Kidney glomerular epithelial cell (primary cell): Measurements from ENCODE around the gene XIRP1.

ENCODE experiments used
- DNase-seq: peaks from one replicate; lab custom pipeline; 2025; lab: John Stamatoyannopoulos, UW

The XIRP1 gene

DNA sequence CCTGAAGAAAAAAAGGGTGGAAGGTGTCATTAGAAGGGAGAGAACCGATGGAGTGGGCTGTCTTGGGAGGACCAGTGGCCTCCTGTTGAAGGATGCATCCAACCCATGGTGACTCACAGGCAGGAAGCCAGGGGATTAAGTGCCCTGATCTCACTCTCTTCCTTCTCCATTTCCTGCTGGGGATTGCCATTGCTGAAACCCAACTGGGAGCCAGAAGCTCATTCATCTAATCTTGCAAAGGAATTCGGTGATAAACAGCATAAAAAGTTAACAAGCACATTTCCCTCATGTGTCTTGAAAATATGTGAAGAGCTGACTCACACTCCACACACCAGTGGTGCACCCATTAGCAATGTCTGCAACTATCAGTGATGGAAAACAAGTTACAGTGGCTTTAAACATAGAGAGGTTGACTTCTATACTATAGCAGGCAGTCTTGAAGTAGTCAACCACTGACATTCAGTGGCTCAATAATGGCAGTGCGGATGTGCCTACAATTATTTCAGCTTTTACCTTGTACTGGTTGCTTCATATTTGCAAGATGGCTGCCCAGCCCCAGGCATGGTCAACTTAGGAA, 26.2 kb downstream of the XIRP1 start:
- DNase-seq: peak; percentile 48

DNA sequence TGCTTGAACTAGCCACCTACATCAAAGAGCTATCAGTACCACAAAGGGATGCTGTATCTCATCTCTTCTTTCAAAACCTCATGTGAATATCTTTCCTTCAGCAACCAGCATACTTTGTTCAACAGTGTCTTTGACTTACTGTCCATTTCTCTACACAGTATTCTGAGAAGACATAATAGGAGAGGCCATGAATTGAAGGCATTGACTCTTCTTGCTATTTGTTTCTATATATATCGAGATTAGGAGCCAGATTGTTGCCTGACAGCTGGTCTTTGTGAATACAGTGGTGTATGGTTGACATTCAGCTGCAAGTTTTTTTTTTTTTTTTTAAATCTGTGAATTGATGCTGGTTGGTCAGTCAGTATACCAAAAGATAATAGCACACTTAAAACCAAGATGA, 26.9 kb downstream of the XIRP1 start:
- DNase-seq: no peak

DNA sequence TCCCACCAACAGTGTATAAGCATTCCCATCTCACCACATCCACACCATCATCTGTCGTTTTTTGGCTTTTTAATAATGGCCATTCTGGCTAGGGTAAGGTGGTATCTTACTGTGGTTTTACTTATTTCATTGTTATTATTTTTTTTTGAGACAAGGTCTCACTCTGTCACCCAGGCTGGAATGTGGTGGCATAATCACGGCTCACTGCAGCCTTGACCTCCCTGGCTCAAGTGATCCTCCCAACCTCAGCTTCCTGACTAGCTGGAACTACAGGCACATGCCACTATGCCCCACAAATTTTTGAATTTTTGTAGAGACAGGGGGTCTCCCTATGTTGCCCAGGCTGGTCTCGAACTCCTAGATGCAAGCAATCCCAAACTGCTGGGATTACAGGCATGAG, 28.0 kb downstream of the XIRP1 start:
- no peak for DNase-seq

DNA sequence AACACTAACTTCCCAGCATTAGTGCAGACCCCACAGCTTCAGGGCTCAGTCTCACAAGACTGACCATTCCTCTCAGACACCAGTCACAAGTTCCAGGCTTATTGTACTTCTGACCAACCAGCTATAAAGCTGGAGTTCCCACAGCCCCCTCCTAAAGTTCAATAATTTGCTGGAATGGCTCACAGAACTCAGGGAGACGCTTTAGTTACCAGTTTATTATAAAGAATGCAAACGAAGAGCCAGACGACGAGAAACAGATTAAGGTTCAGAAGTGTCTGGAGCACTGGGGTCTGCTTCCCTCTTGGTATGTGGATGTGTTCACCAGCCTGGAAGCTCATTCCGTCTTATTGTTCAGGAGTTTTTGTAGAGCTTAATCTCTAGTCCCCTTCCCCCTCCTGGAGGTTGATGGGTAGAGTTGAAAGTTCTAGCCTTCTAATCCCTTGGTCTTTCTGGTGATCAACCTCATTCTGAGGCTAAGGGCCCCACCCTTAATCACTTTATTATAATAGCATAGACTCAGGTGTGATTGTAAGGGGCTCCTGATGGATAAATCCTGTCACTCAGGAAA, 34.2 kb downstream of the XIRP1 start:
- DNase-seq: no peak

DNA sequence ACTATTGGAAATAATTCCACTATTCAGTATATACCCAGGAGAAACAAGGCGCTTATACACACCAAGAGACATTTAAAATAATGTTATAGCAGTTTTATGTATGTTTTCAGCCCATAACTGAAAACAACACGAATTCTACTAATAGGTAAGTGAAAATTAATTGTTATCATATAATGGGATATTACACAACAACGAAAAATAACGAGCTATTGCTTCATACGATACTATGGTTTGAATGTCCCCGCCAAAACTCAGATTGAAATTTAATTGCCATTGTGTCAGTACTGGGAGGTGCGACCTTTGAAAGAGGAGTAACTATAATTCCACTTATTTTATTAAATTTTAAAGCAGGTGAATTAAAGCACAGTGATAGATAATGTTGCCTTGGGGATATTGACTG, 35.0 kb downstream of the XIRP1 start:
- DNase-seq: no peak

DNA sequence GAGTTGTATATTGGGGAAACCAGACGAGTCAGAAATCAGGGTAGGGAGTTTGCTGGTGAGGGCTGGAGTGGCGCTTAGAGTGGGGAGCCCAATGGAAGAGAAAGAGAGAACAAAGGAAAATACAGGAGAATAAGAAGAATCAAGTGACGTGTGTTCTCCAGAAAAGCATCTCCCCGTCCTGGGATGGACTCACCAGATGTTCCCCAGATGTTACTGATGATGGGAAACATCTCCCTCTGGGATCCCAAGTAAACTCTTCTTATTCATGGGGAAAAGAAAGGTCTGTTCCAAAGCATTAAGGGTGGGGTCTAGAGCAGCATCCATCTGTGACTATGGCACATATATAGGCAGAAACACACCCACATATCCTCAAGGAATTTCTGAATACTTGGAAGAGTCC, 36.0 kb downstream of the XIRP1 start:
- no peak for DNase-seq

DNA sequence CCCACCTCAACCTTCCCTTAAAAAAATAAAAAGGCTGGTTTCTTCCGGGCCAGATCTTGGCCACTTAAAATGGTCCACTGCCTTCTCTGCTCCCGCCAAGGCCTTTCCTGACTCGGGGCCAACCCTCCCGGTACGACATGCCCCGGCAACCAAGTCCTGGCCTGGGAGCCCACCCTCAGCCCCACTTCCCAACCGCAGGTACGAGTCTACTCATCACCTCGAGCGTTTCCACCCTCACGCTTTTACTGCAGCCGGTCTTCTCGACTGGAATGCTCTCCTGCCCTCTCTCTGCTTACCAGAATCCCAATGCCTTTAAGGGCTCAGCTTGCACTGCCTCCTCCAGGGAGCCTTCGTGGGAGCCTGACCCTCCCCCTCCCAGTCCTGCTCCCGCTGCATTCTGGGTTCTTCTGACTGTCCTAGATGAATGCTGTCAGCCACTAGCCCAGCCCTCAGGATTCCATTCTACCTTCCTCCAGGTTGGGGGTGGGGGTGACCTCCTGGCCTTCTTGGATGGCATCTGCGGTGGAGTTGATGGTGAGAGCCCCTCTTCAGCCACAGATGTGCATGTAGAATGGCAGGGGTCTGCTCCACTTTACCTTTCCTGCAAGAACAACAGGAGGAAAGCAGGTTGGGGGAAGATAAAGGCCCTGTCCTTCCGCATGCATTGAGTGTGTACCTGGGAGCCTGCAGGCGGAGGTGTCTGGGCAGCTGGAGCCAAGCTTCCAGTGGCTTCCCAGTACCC, 37.9 kb downstream of the XIRP1 start:
- DNase-seq: peak; percentile 23

DNA sequence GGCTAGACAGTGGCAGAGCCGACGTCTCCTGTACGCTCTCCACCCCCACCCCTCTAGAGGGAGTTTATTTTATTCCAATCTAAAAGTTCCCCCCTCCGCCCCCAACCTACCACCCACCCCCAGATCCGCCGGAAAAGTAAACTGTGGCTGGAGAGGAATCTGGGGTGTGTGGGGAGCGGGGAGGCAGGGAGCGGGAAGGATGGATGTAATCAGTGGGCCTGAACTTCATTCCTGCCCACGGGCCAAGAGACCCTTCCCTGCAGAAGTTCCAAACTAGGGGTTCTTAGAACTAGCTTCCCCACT, 38.5 kb downstream of the XIRP1 start:
- DNase-seq: no peak

DNA sequence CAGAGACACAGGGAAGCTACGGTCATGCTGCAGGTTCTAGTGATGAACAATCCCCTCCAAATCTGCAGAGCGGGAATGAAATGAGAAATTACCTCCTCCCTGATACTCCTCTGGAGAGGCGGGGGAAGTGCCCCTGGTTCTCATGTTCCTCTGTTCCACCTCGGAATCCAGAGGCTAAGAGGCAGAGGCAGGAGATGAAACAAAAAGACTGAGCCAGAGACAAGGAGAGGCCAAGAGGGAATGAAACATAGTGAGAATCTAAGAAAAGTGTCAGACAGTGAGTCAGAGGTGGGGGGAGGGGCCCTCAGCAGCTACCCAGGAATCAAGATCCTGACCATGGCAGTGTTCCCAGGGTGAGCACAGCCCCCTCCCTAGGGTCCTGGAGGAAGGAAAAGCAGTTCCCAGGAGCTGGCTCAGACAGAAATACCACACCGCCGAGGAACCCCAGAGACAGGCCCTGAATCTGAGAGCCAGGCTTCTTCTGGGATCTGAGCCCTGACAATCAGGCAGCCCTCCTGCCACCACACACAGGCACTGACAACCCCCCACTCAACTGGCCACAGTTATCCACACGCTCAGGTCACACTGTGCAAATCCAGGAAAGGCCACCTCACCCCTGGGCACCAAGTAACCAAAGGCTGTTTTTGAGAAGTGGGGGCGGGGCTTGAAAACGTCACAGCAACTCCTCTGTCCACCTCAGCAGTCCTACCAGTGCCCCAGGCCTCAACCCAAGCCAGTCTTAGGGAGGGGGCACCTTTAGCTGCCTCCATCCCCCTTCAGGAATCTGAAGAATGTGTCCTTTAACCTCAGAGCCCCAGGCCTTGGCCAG, 41.4 kb downstream of the XIRP1 start:
- DNase-seq: peak; percentile 99

DNA sequence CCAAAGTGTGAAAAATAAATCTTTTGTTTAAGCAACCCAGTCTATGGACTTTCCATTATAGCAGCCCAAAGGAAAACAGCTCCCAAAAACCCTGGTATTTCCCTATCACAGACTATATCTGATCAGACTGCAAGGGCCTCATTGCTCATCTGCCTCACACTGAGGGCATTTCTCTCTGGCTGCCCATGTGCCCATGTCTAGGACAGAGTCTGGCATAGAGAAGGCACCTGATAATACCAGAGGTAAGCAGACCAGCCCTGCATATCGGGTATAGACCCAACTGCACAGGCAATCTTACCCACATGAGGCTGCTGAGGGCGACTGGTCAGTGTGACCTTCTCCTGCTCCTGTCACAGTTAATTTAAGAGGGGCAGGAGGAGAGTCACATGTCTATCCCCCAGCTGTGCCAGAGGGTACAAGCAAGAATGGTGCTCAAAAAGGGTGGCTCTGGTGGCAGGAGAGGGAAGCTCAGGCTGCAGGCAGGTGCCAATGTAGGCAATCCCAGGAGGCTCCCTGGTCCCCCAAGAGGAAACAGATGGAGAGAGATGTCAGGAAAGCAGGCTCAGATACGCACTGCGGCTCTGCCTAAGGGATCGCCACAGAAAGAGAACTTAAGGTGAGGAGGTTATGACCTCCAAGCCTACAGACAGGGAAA, 42.1 kb downstream of the XIRP1 start:
- DNase-seq: no peak

DNA sequence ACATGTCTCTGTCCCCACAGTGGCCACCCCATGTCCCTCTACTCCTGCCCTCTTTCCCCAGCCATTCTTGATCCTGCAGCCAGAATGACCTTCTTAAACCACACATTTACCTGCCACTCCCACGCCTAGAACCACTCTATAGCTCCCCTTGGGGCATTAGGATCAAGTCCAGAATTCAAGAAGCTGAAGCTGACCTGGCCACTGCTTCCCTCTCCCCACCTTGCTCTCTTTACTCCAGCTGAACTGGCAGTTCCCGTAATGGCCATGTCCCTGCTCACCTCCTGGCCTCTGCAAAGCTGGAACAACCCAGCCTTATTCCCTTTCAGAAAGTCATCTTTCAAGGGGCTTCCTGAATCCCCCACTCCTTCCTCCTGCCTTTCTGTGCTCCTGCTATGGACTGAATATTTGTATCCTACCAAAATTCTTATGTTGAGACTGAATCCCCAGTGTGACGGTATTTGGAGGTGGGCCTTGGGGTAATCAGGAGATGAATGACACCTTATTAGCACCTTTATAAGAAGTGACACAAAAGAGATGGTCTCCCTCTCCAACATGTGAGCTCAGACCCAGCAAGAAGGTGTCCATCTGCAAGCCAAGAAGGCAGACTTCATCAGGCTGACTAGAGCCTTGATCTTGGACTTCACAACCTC, 42.8 kb downstream of the XIRP1 start:
- DNase-seq: no peak

DNA sequence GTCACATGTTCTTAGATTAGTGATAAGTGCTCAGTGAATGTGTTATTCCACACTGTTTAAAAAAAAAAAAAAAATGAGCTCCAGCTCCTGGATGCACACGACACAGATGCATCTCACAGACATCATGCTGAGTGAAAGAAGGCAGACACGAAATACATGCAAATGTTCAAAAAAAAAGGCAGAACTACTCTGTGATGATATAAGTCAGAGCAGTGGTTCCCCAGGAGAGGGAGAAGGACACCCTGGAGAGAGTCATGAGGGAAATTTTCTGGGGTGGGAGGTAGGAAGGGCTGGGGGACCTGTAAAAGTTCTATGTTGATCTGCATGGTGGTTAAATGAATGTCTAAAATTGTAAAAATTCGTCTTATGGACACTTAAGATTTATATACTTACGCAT, 43.3 kb downstream of the XIRP1 start:
- DNase-seq: no peak

DNA sequence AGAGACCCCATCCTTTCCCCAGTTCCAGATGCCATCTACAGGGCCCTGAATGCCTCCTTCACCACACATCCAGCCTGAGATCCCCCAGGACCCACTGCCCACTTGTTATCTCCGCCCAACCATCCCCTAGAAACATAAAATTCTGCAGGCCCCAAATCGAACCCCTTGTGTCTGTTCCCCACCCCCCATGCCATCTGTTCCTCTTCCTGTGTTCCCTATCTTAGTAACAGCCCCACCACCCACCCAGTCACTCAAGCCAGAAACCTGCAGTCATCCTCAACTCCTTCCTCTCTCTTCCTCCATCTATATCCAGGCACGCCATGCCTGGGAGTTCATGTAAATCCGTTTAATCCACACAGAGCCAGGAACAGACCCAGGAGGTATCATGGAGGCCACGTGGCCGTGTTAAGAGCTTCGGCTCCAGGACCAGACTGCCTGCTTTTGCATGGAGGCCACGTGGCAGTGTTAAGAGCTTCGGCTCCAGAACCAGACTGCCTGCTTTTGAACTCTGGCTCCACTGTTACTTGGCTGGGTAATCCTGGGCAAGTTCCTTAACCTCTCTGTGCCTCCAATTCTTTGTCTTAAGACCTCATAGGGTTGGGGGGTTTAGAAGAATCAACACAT, 43.8 kb downstream of the XIRP1 start:
- no peak for DNase-seq

DNA sequence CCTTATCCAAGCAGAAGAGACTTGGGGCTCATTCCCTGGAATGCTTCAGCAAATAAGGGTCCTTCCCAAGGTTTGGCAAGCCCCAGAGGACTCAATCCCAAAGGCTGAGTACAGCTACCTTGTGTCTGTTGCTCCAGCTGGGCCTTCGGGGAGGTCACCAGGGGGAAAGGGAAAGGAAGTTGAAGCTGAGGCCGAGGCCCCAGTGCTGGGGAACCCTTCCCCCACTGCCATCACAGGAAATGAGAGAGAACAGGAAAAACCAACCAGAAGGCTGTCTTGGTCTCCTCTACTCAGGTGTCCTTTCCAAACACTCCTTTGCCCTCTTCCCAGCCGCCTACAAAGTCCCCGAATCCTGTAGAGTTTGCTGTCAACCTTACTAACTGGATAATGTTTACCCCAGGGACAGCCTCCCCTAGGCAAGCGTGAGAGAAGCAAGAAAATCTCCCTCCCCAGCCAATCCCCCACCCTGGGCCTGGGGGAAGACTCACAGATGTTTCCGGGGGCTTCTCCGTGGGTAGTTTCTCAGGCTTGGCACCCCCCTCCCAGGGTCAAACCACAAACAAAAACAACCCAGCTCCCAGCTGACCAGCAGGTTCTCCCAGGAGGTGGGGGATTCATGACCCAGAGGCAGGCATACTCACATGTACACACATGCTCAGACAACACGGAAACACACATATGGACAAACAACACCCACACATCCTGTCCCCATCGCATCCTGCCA, 44.5 kb downstream of the XIRP1 start:
- peak; percentile 55 for DNase-seq

DNA sequence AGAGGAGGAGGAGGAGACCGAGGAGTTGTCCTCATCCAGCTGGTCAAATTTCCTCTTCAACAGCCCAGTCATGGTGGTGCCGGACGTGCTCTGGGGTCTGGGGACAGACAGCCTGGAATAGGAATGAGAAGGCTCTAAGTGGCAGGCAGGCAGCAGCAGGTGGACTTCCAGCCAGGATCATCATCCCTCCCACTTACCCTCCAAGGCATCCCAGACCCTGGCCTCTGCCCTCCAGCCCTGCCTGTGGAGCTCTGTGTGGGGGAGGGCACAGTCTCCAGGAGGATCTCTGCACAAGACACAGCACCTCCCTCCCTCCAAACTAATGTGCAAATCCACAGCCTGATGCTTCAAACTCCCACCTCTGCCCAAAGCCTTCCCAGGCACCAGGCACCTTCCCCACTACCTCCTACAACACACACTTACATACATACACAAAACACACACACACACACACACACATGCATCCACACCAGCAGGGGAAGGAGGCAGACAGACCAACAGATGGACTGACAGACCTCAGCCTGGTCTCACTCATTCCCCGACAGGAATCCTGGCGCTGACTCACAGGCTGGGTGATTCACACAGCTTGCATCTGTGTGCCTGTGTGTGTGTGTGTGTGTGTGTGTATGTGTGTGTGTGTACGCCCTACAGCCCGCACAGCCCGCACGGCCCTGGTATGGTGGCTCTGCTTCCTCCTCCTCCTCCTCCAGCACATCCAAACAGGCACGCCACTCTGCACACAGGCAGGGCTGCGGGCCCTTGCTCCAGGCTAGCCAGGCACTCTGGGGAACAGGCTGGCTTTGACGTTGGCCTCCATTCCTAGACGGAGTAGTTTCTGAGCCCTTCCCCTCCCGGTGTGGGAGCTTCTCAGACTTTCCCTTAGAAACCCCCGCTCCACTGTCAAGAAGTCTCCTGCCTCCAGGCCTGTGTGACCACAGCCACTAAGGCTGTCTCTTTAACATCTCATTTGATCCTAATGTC, 45.5 kb downstream of the XIRP1 start:
- DNase-seq: peak; percentile 89

DNA sequence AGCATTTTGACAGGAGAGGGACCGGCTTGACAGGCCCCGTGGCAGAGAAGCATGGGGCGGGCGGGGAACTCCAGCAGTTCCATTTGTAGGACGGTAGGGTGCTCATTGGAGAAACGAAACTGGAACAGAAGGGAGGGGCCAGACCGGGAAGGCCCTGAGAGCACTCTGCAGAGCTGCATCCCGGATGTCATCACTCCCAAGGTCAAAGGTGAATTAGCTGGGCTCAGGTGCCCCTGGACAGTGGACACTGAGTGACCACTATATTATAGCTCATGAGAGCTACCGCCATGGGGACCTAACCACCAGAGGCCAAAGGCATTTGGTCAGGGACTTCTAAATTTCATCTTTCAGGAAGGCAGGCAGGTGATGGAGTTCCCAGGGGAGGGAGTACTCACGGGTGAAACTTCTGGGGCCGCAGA, 46.3 kb downstream of the XIRP1 start:
- no peak for DNase-seq

DNA sequence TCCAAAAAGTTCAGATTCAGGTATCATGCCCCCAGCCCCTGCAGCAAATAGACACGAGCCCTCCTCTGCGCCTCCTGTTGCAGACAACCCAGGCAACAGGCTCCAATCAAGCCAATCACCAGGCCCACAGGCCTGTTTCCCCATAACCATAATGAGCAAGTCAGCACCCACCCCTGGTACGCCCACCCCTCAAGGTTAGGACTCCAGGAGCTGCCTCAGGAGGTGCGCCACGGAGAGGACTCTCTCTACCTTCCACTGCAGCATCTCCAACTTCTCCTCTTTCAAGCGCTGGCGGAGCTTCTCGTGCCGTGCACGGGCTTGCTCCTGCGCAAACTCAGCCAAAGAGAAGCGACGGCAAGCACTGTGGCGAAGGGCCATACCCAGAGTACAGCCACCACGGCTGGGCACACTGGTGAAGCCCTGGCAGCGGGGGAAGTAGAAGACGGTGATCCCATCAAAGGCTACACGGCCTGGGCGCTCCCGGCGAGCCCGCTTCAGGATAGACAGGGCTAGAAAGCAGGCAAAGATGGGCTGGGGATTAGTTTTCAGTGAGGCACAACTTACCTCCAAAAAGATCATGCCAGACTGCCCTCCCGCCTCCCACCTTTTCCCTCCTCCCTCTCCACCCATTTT, 47.5 kb downstream of the XIRP1 start:
- DNase-seq: no peak

DNA sequence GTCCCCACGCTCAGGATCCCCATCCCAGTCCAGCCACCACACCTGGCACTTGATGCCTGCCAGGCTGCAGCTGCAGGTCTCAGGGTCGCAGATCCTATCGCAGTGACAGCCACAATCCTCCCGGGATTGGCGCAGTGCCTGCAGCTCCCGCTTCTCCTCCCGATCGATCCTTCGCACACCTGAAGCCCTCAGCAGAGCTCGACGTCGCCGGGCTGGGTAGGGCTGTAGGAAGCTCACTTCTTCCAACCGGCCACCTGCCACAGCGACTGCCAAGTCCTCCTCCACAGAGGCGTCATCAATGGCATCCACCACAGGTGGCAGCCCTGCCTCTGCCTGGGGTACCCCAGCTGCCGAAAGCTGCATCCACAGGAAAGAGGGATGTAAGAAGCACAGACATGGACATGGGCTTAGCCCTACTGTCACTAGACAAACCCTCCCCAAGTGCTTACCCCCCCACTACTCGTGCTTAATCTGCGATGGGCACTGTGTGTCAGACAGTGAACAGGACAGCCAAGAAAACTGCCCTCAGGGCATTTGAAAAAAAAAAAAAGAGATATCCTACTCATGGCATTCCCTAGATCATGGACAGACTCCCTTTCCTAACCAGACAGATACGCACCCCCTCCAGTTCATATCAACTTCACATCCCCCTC, 48.2 kb downstream of the XIRP1 start:
- no peak for DNase-seq
